HTR-8/SVneo (cell line): ENCODE measurements around the gene KRT6A.
A peak's percentile ranks its signal among the peaks of the same experiment; 100 is the strongest.
"Not testable (repeated sequence)": the region's sequence is repeated elsewhere in the genome, so short reads cannot be mapped to it uniquely, and the experiment has no call there.

Source experiments
- DNase-seq: peaks from one replicate; pipeline ENCODE4 v3.0.0; 2011; ENCODE audit warnings: low spot score, mixed read lengths; ENCODE audit not compliant: insufficient read length
- FAIRE-seq: peaks from 2 replicates; lab custom pipeline; 2011; peaks lifted over from hg19 to GRCh38; lab: Jason Lieb, UNC

The KRT6A gene

DNA sequence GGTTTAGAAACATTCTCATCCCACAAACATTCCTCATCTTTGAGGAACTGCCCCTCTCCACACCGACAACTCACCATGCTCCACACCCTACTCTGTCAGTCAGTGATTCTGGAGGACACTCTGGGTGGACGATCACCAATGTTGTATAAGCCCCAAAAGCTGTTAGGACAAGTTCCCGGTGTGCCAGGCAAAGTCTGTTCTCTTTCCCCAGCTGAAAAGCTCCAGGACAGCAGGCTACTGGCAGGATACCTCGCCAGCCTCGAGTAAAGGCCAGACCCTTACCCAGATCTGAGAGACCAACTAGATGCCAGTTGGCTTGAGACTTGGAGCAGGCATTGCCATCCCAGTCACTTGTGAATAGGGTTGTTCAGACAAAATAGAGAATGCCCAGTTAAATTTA, 15.2 kb upstream of the KRT6A start:
- DNase-seq (no peak), FAIRE-seq (no peak)

DNA sequence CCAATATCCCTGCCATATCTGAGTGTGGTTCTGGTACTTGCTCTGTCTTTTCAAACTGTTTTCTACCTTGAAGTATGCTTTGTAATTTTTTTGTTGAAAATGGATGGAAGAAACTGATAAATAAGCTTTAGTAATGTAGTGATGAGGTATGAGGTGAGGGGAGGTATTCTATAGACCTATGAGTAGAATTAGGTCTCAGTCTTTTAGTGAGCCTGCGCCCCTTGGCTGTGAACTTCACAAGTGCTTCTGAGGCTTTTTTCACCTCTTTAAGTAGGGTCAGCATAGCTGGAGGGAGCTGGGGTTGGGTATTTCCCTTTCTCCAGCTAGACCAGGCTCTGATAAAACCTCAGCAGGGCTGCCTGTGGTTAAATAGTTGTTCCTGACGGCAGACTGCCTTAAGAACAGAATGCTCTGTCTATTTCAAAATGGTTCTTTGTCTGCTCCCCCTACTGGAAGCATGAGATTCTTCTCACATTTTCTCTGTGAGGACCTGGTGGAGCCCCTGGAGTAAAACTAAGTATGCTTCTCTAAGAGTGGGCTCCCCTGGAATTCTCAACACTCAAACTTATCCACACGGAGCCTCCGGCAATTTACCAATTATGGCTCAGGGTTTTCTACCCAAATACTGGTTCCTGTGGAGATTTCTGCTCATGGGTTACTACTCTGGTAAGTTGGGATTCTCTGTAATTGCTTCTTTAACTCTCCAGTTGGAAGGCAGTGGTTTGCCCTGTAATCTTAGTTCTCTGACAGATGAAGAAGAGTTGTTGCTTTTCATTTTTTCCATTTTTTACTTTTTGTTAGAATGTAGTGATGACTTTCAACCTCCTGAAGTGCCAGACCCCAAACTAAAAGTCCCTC, 14.0 kb upstream of the KRT6A start:
- FAIRE-seq, result no peak
- peak; percentile 50 for DNase-seq

DNA sequence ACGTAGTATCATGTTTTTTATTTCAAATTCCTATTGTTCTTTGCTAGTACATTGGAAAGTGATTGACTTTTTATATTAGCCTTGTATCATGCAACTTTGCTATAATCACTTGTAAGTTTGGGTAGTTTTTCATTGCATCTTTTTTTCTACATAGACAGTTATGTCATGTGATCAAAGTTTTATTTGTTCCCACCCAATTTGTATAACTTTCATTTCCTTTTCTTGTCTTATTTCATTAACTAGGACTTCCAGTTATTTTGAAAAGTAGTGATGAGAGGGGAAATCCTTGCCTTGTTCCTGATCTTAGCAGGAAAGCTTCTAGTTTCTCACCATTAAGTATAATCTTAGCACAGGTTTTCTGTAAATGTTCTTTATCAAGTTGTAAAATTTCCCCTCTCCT, 9.8 kb upstream of the KRT6A start:
- DNase-seq, result no peak
- no peak for FAIRE-seq

DNA sequence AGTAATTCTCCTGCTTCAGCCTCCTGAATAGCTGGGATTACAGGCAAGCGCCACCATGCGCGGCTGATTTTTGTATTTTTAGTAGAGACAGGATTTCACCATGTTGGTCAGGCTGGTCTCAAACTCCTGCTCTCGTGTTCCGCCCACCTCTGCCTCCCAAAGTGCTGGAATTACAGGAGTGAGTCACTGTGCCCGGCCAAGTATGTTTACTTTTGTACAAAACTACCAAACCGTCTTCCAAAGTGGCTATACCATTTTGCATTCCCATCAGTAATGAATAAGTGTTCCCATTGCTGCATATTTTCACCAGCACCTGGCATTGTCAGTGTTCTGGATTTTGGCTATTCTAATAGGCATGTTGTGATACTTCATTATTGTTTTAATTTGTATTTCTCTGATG, 8.4 kb upstream of the KRT6A start:
- no peak for DNase-seq

DNA sequence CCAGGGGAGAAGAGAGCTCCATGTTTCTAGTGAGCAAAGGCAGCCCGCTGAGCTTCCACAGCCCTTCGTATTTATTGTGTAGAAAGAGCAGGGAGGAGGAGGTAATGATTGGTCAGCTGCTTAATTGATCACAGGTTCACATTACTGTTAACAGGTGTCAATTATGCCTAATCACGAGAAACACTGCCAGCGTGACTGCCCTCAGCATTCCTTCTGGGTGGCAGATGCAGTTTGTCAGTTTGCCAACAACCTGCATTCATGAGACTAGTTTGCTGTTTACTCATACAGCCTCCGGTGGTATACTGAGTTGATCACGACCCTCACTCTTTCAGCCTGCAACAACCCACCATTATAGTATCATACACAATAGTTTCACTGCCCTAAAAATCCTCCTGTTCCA, 7.5 kb upstream of the KRT6A start:
- not testable (repeated sequence) for FAIRE-seq, DNase-seq

More for the DNA sequence above, 8.4 kb upstream of the KRT6A start:
- no peak for FAIRE-seq

DNA sequence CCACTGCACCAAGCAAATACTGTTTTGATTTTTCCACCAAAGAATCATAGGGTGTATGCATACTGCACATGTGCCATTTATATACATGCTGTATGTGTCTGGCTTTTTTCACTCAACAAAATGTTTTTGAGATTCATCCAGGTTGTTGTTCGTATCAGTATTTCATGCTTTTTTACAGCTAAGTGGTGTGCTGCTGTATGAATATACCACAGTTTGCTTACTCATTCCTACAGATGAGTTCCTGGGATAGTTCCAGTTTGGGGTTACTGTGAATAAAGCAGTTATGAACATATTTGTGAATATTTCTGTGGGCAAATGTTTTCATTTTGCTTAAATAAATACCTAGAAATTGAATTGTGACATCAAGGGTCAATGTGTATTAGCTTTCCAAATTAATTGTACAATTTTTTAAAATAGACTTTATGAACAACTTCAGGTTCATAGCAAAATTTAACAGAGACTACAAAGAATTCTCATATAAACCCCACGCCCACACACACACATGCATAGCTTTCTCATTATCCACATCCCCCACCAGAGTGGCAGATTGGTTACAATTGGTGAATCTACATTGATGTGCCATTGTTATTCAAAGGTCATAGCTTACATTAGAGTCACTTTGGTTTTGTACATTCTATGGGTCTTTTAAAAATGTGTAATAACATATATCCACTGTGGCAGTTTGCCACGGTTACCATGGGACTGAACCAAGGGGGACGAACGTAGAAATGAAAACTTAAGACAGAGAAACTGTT, 6.9 kb upstream of the KRT6A start:
- no peak for DNase-seq
- no peak for FAIRE-seq

DNA sequence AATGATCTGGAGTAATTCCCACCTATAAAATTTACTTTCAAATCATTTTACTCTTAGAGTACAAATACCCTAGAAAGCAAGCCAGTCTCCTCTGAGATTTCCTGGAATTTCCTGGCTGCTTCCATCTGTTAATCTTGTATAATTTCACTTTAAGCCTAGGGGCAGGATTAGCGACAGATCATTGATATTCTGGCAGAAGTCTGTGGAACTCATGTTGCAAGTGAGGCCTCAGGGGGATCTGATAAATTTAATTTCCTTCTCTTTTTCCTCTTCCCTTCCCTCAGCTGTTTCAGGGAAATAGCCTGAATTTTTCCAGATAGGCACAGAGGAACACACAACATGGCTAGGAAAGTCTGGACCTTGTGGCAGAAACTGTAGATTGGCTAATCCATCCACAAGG, 5.9 kb upstream of the KRT6A start:
- no peak for FAIRE-seq
- DNase-seq, result no peak

DNA sequence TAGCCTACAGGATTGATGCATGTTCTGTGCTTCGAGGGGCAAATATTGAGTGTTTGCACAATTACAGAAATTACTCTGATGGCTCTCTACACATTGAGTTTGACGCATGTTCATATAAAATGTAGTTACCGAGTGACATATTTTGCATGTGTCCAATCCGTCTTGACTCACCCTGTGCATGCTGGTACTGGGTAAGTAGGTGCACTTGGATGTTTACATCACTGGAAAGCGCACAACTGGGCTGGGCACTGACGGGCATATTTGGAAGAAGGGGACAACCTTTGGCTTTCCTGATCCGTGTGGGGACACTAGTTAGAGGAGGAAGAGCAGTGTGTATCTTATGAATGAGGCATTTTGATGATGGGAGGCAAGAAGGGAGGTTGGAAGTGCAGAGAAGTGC, 4.9 kb upstream of the KRT6A start:
- no peak for FAIRE-seq

DNA sequence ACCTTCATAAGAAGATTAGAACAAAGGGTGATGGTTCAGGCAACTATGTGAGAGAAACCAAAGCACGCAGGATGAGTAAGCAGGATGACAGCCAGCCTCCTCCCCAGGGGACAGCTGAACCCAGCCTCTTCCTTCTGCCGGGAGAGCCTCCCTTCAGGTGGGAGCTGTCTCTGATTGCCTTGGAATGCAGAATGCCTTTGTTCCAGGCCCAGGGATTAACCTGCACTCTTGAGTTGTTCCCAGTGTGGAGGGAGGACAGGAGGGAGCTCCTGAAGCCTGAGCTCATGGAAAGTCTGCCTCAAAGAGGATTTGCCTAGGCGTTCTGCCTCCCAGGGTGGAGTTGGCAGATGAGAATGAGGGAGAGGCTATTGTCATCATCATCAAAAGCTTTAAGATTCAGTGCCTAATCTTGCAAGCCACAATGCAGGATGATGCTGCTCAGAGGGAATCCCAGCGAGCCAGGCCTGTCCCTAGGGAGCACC, 3.6 kb upstream of the KRT6A start:
- DNase-seq (peak; percentile 45), FAIRE-seq (peak; percentile 33)

More for the DNA sequence above, 4.9 kb upstream of the KRT6A start:
- DNase-seq, result no peak

DNA sequence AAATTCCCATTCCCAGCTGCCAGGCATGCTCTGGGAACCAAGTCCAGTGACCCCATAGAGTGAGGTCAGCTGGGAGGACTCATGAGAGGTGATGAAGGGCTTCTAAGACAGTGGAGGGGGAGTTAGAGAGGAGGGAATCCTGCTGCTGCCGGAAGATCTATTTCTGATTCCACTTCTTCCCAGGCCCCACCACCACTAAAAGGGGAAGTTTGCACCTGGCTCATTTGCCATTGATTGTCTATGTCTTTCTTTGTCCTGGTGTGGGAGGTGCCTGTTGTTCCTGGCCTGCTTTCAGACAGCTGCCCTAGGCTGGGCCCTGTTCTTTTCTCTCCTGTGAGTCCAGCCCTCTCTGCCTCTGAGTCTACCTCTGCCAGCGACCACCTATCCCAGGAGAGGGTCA, 3.0 kb upstream of the KRT6A start:
- FAIRE-seq (no peak), DNase-seq (no peak)

DNA sequence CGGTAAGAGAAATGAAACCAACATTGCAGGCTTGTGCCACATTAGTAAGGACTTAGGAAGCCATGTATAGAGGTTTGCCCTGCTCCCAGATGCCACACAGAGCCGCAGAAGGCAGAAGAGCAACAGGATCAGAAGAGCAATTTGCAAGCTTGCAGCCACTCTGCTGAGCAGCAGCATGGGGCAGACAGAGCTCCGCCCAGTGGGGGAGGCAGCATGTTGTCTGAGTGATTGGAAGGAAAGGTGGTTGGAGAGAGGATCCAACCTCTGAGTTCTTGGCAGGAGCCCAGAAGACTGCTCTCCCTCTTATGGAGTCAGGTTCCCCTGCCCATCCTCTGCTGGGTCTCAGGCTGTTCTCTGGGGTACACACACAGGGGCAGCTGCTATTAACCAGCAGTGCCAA, 2.3 kb upstream of the KRT6A start:
- no peak for FAIRE-seq
- DNase-seq, result peak; percentile 15

DNA sequence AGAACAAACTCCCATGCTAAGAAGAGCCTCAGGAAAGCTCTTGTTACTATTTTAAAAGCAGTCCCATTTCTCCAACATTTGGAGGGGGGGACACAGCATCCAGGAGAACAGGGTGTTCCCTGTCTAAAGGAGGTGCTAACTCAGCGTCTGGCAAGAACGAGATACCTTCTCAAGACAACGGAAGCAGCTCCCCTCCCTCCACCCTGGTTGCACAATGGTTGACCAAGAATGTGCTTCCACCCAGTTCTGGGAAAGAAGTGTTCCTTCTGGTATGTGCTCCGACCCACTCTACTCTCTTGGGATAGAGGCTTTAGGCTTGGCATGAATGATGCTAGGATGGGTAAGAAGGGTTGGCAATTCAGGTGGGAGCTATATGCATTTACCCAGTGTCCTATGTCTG, 1.5 kb upstream of the KRT6A start:
- no peak for DNase-seq

DNA sequence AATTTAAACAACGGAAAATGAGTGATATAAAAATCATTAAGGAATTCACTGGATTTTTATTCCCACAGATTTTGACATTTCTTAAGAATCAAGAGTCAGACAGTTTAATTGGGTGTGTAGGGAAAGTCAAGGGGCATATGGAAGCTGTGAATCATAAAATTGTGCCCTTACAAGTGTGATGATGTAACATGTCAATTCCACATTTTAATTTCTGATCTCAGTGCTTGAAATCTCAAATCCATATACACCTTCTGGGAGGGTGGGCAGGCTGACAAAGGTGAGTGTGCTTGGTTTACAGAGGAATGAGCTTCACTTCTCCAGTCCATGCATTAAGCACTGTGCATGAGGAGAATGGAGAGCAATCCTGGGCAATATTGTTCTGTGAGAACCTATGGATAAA, 1.0 kb upstream of the KRT6A start:
- no peak for FAIRE-seq
- no peak for DNase-seq

More for the DNA sequence above, 1.5 kb upstream of the KRT6A start:
- FAIRE-seq, result no peak

DNA sequence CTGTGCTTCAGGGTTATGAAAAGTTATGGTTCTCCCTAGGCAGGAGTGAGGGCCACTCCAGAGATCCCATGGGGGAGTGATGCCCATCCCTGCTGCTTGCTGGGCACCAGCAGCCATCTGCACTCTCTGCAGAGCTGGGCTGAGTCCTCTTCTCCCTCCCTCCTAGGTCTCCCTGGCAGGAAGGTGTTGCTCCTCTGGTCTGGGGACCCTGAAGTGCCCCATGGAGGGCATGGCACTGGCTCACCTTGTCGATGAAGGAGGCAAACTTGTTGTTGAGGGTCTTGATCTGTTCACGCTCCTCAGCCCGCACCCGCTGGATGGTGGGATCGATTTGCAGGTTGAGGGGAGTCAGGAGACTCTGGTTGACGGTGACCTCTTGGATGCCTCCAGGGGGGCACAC, 652 bp downstream of the KRT6A start:
- not testable (repeated sequence) for FAIRE-seq, DNase-seq

DNA sequence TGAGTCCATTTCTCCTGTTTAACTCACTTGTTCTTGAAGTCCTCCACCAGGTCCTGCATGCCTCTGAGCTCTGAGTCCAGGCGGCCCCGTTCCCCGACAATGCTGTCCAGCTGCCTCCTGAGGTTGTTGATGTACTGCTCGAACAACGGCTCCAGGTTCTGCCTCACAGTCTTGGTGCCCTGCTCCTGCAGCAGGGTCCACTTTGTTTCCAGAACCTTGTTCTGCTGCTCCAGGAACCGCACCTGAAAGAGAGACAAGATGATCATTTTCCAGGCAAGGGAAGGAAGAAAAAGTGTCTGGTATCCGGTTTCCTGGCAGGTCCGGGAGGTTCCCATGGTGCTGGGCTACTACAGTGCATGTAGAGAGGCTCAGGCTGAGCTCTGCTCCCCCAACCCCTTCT, 1.6 kb downstream of the KRT6A start:
- not testable (repeated sequence) for DNase-seq, FAIRE-seq

DNA sequence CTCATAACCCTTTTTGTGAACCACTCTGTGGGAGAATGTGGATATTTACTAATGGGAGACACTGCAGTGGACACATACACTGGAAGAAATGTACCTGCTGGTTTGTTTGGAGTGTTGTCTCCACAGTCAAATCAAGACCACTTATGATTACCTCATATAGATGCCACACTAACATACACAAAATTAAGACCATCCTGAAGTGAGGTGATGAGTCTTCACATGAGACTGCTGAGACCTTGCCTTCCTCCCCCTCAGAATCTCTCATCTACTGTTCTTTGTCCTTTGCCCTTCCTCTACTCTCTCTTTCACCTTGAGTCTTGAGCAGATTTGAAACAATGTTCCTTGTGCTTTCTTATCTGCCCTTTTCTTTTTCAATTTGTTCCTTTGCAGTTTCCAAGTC, 4.3 kb downstream of the KRT6A start:
- FAIRE-seq (no peak), DNase-seq (no peak)

DNA sequence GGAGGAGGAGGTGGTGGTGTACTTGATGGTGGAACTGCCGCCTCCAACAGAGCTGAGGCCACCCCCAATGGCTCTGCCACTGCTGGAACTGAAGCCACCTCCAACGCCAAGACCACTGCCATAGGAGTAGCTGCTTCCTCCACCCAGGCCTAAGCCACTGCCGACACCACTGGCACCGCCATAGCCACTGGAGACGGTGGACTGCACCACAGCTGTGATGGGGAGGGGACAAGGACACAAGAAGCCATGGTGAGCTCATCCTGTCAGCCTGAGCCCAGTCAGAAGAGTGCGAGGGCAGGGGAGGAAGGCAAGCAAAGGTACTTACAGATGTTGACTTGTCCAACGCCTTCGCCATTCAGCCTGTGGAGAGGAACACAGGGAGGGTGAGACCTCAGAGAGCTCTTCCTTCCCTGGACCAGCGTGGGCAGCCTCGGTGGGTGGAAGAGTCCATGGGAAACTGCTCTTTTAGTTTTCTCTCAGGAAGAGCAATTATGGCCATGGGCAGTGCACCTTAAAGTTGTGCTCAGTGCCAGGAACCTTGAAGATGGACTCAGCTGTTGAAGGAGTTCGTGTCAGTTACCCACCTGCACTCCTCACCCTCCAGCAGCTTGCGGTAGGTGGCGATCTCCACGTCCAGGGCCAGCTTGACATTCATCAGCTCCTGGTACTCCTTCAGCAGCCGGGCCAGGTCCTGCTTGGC, 5.2 kb downstream of the KRT6A start:
- not testable (repeated sequence) for DNase-seq, FAIRE-seq

DNA sequence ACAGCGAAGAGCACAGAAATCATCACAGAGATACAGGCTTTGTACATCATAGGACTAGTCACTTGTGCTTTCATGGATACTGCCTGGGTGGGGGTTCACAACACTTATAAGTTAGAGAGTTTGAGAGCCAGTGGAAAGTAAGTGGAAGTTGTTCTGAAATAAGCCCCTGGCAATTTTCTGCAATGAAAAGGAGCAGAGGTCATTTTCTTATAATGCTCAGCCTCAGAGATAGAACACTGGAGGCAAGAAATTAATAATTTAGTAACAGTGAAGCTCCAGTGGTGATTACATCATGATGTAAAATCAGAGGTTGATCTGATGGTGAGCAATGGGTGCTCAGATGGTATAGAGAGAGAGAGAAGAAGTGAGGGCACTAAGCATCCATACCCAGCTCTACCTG, 5.8 kb downstream of the KRT6A start:
- FAIRE-seq (no peak), DNase-seq (no peak)

DNA sequence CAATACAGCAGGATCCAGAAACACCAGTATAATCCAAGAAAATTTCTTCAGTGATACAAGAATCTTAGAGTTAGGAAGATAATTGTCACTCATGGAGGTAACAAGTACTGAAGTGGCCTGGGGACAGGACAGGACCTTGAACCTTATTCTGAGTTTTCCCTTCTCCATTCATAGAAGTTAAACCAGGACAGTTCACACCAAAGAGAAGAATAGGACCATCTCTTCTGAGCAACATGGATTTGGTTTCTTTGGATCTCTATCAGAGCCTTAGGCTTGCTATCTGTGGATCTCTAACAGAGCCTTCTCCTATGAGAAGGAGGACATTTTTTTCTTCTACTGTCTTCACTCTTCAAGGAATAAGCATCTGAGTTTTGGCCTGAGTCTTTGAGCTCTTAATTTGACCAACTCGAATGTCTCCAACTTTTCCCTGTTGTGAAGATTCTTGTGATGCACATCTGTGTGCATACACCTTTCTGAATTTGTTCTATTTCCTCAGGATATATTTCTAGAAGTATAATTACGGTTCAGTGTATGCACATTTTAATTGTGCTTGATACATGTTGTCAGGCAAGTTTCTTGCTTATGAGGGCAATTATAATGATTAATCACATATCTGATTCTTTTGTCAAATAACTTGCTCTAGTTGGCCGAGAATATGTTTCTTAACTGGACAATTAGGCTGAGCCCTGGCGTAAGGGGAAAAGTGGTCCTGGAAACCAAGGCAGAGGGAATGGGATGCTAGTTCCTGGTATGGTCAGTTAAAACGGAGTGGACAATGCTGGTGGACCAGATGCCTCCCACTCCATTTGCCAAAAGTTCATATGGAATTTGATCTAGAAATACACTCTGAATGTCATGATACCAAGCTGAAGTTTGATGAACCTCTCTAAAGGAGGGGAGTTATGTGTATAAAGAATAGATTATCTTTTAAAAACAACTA, 6.6 kb downstream of the KRT6A start:
- FAIRE-seq (no peak), DNase-seq (no peak)

DNA sequence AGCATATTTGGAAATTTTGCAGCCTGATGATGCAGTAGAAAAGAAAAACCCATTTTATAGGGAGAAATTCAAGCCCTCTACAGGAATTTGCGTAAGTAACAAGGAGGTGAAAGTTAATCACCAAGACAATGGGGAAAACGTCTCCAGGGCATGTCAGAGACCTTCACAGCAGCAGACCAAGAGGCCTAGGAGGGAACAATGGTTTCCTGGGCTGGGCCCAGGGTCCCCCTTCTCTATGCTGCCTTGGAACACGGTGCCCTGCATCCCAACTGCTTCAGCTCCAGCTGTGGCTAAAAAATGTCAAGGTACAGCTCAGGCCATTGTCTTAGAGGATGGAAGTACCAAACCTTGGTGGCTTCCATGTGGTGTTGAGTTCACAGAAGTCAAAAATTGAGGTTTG, 13.0 kb downstream of the KRT6A start:
- no peak for FAIRE-seq
- no peak for DNase-seq
